Pancreas (tissue), 10 donors: ENCODE results near the gene CCDC15. TPM values are rescaled to one million over a fixed set of nuclear protein-coding genes. Genes with fewer than 3 reads are reported as not detected.

Experiments used
- ATAC-seq, 4 donors: fragments of 200-7000 bp; cut with Tn5 transposase; one replicate each; pipeline versions ENCODE4 v1.8.0 to v1.9.1; 2020; ENCODE audit warnings: mild to moderate bottlenecking in 4 of 4, moderate library complexity in 4 of 4
- DNase-seq, 6 donors: peaks; one replicate each; pipeline ENCODE4 v3.0.0-alpha.2; 2020
- FAIRE-seq: peaks from 2 replicates; lab custom pipeline; 2012; peaks lifted over from hg19 to GRCh38; lab: Jason Lieb, UNC
- H3K27ac ChIP-seq, 4 donors: fragments of 200-600 bp; sonication (generic); 1 replicate in 3 of 4; 2 replicates in 1 of 4; pipeline versions ENCODE4 v1.5.0 to v1.8.0; 2020
- H3K27me3 ChIP-seq, 4 donors: fragments of 200-600 bp; one replicate each; pipeline ENCODE4 v1.8.0; 2021
- H3K36me3 ChIP-seq, 3 donors: fragments of 200-600 bp; sonication (generic) in 1 of 3; one replicate each; pipeline versions ENCODE4 v1.5.0 to v1.8.0; 2020 to 2021
- H3K4me1 ChIP-seq, 3 donors: fragments of 200-600 bp; one replicate each; pipeline ENCODE4 v1.8.0; 2021
- H3K4me3 ChIP-seq, 4 donors: fragments of 200-600 bp; sonication (generic) in 2 of 4; one replicate each; pipeline versions ENCODE4 v1.5.0 to v1.8.0; 2020 to 2021
- H3K9me3 ChIP-seq, 4 donors: fragments of 200-600 bp; one replicate each; pipeline ENCODE4 v1.8.0; 2021
- WGBS, 2 donors: extraction: QIAGEN DNeasy Blood & Tissue Kit; methylation state at CpG; one replicate each; pipeline ENCODE4 v1.1.7; 2013; 5-methylcytosine and 5-hydroxymethylcytosine counted together
- intact Hi-C, 3 donors: fragments of 100-400 bp; cut with DNase I; formaldehyde crosslinking; loops; one replicate each; pipeline versions ENCODE4 v1.11.1 to v1.14.2; 2022
- polyA plus RNA-seq, 2 donors: library from polyadenylated mRNA; stranded (reverse); fragments of 200-250 nt; gene quantifications; one replicate each; pipeline ENCODE4 v1.2.3, GENCODE V29; 2013
- total RNA-seq, 6 donors: library from RNA; stranded (reverse); fragmentation: NEBNext Ultra II Directional in 4 of 6; extraction: Animal tissue kit (Norgen Biotek cat#: 25700) in 4 of 6; gene quantifications; one replicate each; pipeline versions ENCODE4 v1.2.1 to v1.2.4, GENCODE V29; 2021 to 2023
- TF ChIP-seq, protein P1 (sequence below), 4 donors: fragments of 200-600 bp; sonication (generic) in 3 of 4; IDR thresholded peaks; one replicate each; pipeline versions ENCODE4 v1.5.0 to v1.8.0; 2021; ENCODE audit warnings: antibody characterized with exemption in 4 of 4
- donor health status: healthy with polysubstance abuse.
- donor health status: DM: no; HTN: no; CAD: no; lungs with moderate emphysema.
- donor health status: DM: no; HTN: no; CAD: no.
- donor health status: control.
- donor health status: control.
- donor health status: Bipolar disorder and iron deficiency.
- donor health status: DM: yes; HTN: yes; CAD: no.
- donor health status: DM: no; HTN: no; CAD: no.
- donor health status: DM: no; HTN: no; CAD: no.
- donor health status: DM: yes; HTN: yes; CAD: no.

CCDC15 gene
- total and polyA plus RNA-seq, 8 donors = 0.23 to 1.4 (median 0.73) TPM

DNA sequence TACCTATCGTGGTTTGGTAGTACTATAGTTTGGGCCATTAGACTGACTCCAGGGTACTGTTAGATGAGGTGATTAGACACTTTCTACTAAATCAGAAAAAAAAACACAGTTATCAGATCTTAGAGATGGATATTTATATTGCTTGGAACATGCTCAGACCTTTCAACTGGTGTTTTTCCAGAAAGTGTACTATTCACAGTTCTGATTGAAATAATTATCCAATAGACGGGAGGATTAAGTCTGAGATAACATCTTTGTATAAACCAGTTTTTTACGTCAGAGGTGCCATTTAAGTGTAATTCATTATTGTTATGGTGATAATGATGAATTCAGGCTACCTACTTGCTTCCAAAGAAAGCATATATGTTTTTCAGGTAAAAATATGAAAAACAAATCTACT, 22.5 kb downstream of the CCDC15 start:
- intact Hi-C loops = no loop called here
- H3K9me3 ChIP-seq = peaks cover 0 to 3% (median 0%) of the 10 kb centered on the region in 4 donors
- DNase-seq = no peak
- H3K4me3 ChIP-seq = no peak overlapping the region
- TF ChIP-seq, protein P1, sequence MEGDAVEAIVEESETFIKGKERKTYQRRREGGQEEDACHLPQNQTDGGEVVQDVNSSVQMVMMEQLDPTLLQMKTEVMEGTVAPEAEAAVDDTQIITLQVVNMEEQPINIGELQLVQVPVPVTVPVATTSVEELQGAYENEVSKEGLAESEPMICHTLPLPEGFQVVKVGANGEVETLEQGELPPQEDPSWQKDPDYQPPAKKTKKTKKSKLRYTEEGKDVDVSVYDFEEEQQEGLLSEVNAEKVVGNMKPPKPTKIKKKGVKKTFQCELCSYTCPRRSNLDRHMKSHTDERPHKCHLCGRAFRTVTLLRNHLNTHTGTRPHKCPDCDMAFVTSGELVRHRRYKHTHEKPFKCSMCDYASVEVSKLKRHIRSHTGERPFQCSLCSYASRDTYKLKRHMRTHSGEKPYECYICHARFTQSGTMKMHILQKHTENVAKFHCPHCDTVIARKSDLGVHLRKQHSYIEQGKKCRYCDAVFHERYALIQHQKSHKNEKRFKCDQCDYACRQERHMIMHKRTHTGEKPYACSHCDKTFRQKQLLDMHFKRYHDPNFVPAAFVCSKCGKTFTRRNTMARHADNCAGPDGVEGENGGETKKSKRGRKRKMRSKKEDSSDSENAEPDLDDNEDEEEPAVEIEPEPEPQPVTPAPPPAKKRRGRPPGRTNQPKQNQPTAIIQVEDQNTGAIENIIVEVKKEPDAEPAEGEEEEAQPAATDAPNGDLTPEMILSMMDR (IDR thresholded peaks at IDR 0.05) = no peak
- no peak for ATAC-seq
- H3K4me1 ChIP-seq = no peaks in the 10 kb centered on the region
- 84 to 89% methylated on average over 3 of the region's 3 CpGs for WGBS, 2 donors
- FAIRE-seq = no peak
- no peaks in the 10 kb centered on the region for H3K36me3 ChIP-seq
- no peaks in the 10 kb centered on the region for H3K27me3 ChIP-seq
- H3K27ac ChIP-seq = no peak overlapping the region

DNA sequence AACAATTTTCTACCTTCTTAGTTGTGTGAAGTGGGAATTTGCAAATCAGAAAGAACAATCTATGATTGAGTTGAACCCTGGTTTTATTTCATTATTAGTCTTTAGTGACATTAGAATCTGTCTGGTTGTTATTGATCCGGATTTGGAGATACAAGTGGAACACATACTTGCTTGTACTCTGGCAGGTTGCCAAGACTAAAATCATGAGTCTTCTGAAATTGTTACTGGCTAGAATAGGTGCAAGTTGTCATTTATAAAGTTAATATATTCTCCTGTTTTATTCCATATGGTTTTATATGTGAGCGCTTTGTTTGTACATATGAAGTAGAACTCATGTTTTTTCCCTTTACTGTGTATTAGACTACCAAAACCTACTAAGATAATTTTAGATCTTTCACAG, 23.0 kb downstream of the CCDC15 start:
- FAIRE-seq = no peak
- no peak overlapping the region for H3K27ac ChIP-seq
- no peaks in the 10 kb centered on the region for H3K36me3 ChIP-seq
- no peaks in the 10 kb centered on the region for H3K27me3 ChIP-seq
- TF ChIP-seq, protein P1 (IDR thresholded peaks at IDR 0.05) = no peak
- ATAC-seq = no peak
- H3K9me3 ChIP-seq = peaks cover 0 to 3% (median 0%) of the 10 kb centered on the region in 4 donors
- intact Hi-C loops = no loop called here
- 60 to 61% methylated on average over 2 of the region's 2 CpGs for WGBS, 2 donors
- no peak for DNase-seq
- no peaks in the 10 kb centered on the region for H3K4me1 ChIP-seq
- no peak overlapping the region for H3K4me3 ChIP-seq

DNA sequence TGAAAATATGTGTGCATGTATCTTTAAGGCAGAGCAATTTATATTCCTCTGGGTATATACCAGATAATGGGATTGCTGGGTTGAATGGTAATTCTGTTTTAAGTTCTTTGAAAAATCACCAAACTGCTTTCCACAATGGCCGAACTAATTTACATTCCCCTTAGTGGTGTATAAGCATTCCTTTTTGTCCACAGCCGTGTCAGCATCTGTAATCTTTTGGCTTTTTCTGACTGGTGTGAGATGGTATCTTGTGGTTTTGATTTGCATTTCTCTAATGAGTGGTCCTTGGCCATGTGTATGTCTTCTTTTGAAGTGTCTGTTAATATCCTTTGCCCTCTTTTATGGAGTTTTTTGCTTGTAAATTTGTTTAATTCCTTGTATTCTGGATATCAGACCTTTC, 24.3 kb downstream of the CCDC15 start:
- H3K36me3 ChIP-seq = no peaks in the 10 kb centered on the region
- TF ChIP-seq, protein P1 (IDR thresholded peaks at IDR 0.05) = no peak
- H3K4me1 ChIP-seq = no peaks in the 10 kb centered on the region
- whole genome bisulfite sequencing, 2 donors = 91 to 98% methylated on average over 2 of the region's 2 CpGs
- peaks cover 0 to 3% (median 0%) of the 10 kb centered on the region in 4 donors for H3K9me3 ChIP-seq
- DNase-seq = no peak
- intact Hi-C loops = no loop called here
- no peak for FAIRE-seq
- no peak overlapping the region for H3K27ac ChIP-seq
- no peak overlapping the region for H3K4me3 ChIP-seq
- no peak for ATAC-seq
- no peaks in the 10 kb centered on the region for H3K27me3 ChIP-seq

DNA sequence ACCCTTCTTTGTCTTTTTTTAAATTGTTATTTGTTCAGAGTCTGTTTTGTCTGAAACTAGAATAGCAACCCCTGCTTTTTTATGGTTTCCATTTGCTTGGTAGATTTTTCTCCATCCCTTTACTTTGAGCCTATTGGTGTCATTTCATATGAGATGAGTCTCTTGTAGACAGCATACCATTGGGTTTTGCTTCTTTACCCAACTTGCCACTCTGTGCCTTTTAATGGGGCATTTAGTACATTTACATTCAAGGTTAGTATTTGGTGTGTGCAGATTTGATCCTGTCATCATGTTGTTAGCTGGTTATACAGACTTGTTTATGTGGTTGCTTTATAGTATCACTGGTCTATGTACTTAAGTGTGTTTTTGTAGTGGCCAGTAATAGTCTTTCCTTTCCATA, 28.0 kb downstream of the CCDC15 start:
- Histone ChIP-seq H3K4me3 (no peak overlapping the region), H3K27me3 (no peaks in the 10 kb centered on the region), H3K4me1 (no peaks in the 10 kb centered on the region), H3K9me3 (peaks cover 0 to 3% (median 0%) of the 10 kb centered on the region in 4 donors), H3K36me3 (no peaks in the 10 kb centered on the region), H3K27ac (no peak overlapping the region)
- ATAC-seq = no peak
- no peak for FAIRE-seq
- TF ChIP-seq, protein P1 (IDR thresholded peaks at IDR 0.05) = no peak
- intact Hi-C loops = no loop called here
- DNase-seq = no peak

DNA sequence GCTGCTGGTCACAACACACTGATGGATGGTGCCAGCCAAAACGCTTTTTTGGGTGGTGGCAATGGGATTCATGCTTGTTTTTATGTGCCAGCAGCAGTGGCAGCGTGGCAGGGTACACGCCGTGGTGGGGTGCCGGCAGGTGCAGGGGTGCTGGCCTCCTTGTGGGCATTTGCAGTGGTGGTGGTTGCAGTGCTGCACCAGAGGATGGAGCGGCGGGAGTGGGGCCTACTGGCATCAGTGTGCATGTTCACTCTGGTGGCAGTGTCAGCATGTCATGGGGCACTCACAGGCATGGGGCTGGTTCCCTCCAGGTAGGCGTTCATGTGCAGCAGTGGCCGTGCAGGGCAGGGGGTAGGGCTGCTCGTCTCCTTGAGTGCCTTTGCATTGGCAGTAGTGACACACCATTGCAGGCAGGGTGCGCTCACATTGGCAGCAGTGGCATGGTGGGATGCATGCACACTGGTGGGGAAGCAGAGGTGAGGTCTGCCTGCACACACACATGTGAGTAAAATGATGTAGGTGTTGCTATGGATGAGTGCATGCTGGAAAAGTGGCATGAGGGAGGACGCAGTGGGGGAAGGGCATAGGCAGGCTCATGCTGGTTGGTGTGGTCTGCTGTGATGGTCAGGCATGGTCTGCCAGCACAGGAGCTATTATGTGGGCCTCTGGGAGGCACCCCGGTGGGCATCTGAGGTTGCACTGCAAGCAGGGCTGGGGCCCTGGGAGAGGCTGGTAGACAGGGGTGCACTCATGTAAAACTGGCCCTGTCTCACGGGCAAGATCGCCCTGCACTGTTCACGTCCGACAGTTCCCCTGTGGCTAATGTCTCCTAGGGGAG, 29.9 kb downstream of the CCDC15 start:
- H3K27me3 ChIP-seq = no peaks in the 10 kb centered on the region
- H3K36me3 ChIP-seq = no peaks in the 10 kb centered on the region
- WGBS, 2 donors = 93 to 94% methylated on average over 17 of the region's 17 CpGs
- intact Hi-C loops = no loop called here
- no peak overlapping the region for H3K4me3 ChIP-seq
- no peak overlapping the region for H3K27ac ChIP-seq
- FAIRE-seq (no peak), DNase-seq (peak in 2 of 6 donors; percentile 29 to 42), ATAC-seq (no peak)
- H3K4me1 ChIP-seq = no peaks in the 10 kb centered on the region
- TF ChIP-seq, protein P1 (IDR thresholded peaks at IDR 0.05) = no peak
- H3K9me3 ChIP-seq = peaks cover 0 to 3% (median 0%) of the 10 kb centered on the region in 4 donors
